Sigmoid colon (tissue), 7 donors: Measurements from ENCODE around the gene STXBP4. TPM values are rescaled to one million over a fixed set of nuclear protein-coding genes. Genes with fewer than 3 reads are reported as not detected.

Source experiments
- DNase-seq: peaks from one replicate; pipeline ENCODE4 v3.0.0-alpha.2; 2019
- H3K27ac ChIP-seq, 4 donors: fragments of 200-600 bp; sonication (generic); one replicate each; pipeline ENCODE4 v1.5.1; 2016 to 2019; ENCODE audit warnings: mild to moderate bottlenecking in 1 of 4
- H3K27me3 ChIP-seq, 3 donors: fragments of 200-600 bp; sonication (generic); one replicate each; pipeline ENCODE4 v1.5.1; 2019; ENCODE audit warnings: mild to moderate bottlenecking in 1 of 3
- H3K36me3 ChIP-seq, 4 donors: fragments of 200-600 bp; sonication (generic); one replicate each; pipeline ENCODE4 v1.5.1; 2016 to 2019
- H3K4me1 ChIP-seq, 4 donors: fragments of 200-600 bp; sonication (generic); one replicate each; pipeline ENCODE4 v1.5.1; 2017 to 2019
- H3K4me3 ChIP-seq, 4 donors: fragments of 200-600 bp; sonication (generic); one replicate each; pipeline ENCODE4 v1.5.1; 2017 to 2019; ENCODE audit warnings: mild to moderate bottlenecking in 2 of 4, moderate library complexity in 1 of 4
- H3K9me3 ChIP-seq, 4 donors: fragments of 200-600 bp in 3 of 4; sonication (generic) in 3 of 4; one replicate each; pipeline versions ENCODE4 v1.5.1 to v1.6.1; 2013 to 2019
- CTCF ChIP-seq, 4 experiments: fragments of 450-650 bp in 3 of 4; fragments of 200-600 bp in 1 of 4; IDR thresholded peaks; one replicate each; pipeline ENCODE4 v1.5.1; 2016 to 2019; ENCODE audit warnings: antibody characterized with exemption in 4 of 4, mild to moderate bottlenecking in 3 of 4, moderate library complexity in 2 of 4
- EP300 ChIP-seq, 4 donors: sonication (generic); formaldehyde crosslinking; IDR thresholded peaks; one replicate each; pipeline ENCODE4 v1.6.1; 2017; ENCODE audit warnings: antibody characterized with exemption in 4 of 4
- POLR2A ChIP-seq, 2 donors: fragments of 450-650 bp; IDR thresholded peaks; one replicate each; pipeline ENCODE4 v1.6.1; 2016; ENCODE audit warnings: antibody characterized with exemption in 2 of 2, mild to moderate bottlenecking in 2 of 2, moderate library complexity in 2 of 2
- POLR2AphosphoS5 ChIP-seq, 4 donors: sonication (generic); formaldehyde crosslinking; IDR thresholded peaks; one replicate each; pipeline ENCODE4 v1.6.1; 2017; ENCODE audit warnings: antibody characterized with exemption in 4 of 4
- WGBS, 2 donors: extraction: QIAGEN DNeasy Blood & Tissue Kit; methylation state at CpG; one replicate each; pipeline ENCODE4 v1.1.7; 2013; 5-methylcytosine and 5-hydroxymethylcytosine counted together
- intact Hi-C: fragments of 100-400 bp; cut with DNase I; formaldehyde crosslinking; loops from one replicate; pipeline ENCODE4 v1.15.1; 2023
- polyA plus RNA-seq, 3 donors: library from polyadenylated mRNA; stranded (reverse); fragments of 200-250 nt; gene quantifications; one replicate each; pipeline ENCODE4 v1.2.3, GENCODE V29; 2013
- total RNA-seq, 4 donors: library from RNA; depleted of rRNA; stranded (reverse); fragments of >200 nt; gene quantifications; one replicate each; pipeline ENCODE4 v1.1.0, GENCODE V29; 2016
- donor health status: healthy with polysubstance abuse.
- donor health status: Bipolar disorder and iron deficiency.
- donor health status: healthy.

Gene STXBP4
- total and polyA plus RNA-seq, 7 donors, result under 0.01 to 25.2 (median 15.0) TPM

GRCh38 chr17:54937426-54937825 is 31.1 kb upstream of the STXBP4 start:
- Histone ChIP-seq H3K27me3 (no peaks in the 10 kb centered on the region), H3K9me3 (no peaks in the 10 kb centered on the region), H3K27ac (no peak overlapping the region), H3K36me3 (peaks cover 0 to 70% (median 28%) of the 10 kb centered on the region in 4 donors), H3K4me3 (no peak overlapping the region), H3K4me1 (no peaks in the 10 kb centered on the region)
- no peak for TF ChIP-seq EP300 (IDR thresholded peaks at IDR 0.05)
- intact Hi-C loops, result no loop called here
- WGBS, 2 donors, result 93 to 97% methylated on average over 1 of the region's 1 CpG
- DNase-seq, result no peak

GRCh38 chr17:54941285-54941684 is 27.3 kb upstream of the STXBP4 start:
- Histone ChIP-seq H3K4me1 (no peaks in the 10 kb centered on the region), H3K9me3 (no peaks in the 10 kb centered on the region), H3K27ac (no peak overlapping the region), H3K36me3 (peaks cover 0 to 38% (median 15%) of the 10 kb centered on the region in 4 donors), H3K27me3 (no peaks in the 10 kb centered on the region), H3K4me3 (no peak overlapping the region)
- TF ChIP-seq CTCF (IDR thresholded peaks at IDR 0.05), result no peak
- no peak for TF ChIP-seq EP300 (IDR thresholded peaks at IDR 0.05)
- TF ChIP-seq POLR2A (IDR thresholded peaks at IDR 0.05), result no peak
- no peak for TF ChIP-seq POLR2AphosphoS5 (IDR thresholded peaks at IDR 0.05)
- no peak for DNase-seq
- 89 to 91% methylated on average over 1 of the region's 1 CpG for WGBS, 2 donors
- intact Hi-C loops, result no loop called here

- intact Hi-C loops, result no loop called here
Measured at GRCh38 chr17:54944796-54945195, 23.8 kb upstream of the STXBP4 start.

GRCh38 chr17:54945231-54945630 is 23.3 kb upstream of the STXBP4 start:
- Histone ChIP-seq H3K36me3 (peaks cover 0 to 4% (median 0%) of the 10 kb centered on the region in 4 donors), H3K27ac (no peak overlapping the region), H3K27me3 (no peaks in the 10 kb centered on the region), H3K4me1 (no peaks in the 10 kb centered on the region), H3K9me3 (no peaks in the 10 kb centered on the region), H3K4me3 (no peak overlapping the region)
- TF ChIP-seq EP300 (IDR thresholded peaks at IDR 0.05) (no peak), CTCF (IDR thresholded peaks at IDR 0.05) (no peak), POLR2AphosphoS5 (IDR thresholded peaks at IDR 0.05) (no peak), POLR2A (IDR thresholded peaks at IDR 0.05) (no peak)
- intact Hi-C loops, result no loop called here
- DNase-seq, result no peak
- WGBS, 2 donors, result 42 to 81% methylated on average over 1 of the region's 1 CpG

More at GRCh38 chr17:54944796-54945195, 23.8 kb upstream of the STXBP4 start:
- 47 to 79% methylated on average over 1 of the region's 1 CpG for WGBS, 2 donors
- no peaks in the 10 kb centered on the region for H3K4me1 ChIP-seq
- no peak for TF ChIP-seq CTCF (IDR thresholded peaks at IDR 0.05)
- no peak for TF ChIP-seq EP300 (IDR thresholded peaks at IDR 0.05)
- TF ChIP-seq POLR2A (IDR thresholded peaks at IDR 0.05), result no peak
- TF ChIP-seq POLR2AphosphoS5 (IDR thresholded peaks at IDR 0.05), result no peak
- no peak overlapping the region for H3K27ac ChIP-seq
- H3K36me3 ChIP-seq, result peaks cover 0 to 7% (median 1%) of the 10 kb centered on the region in 4 donors
- H3K9me3 ChIP-seq, result no peaks in the 10 kb centered on the region
- DNase-seq, result no peak
- H3K4me3 ChIP-seq, result no peak overlapping the region
- no peaks in the 10 kb centered on the region for H3K27me3 ChIP-seq

GRCh38 chr17:54945671-54946070 is 22.9 kb upstream of the STXBP4 start:
- H3K27me3 ChIP-seq, result no peaks in the 10 kb centered on the region
- no peaks in the 10 kb centered on the region for H3K36me3 ChIP-seq
- no peaks in the 10 kb centered on the region for H3K4me1 ChIP-seq
- 90 to 94% methylated on average over 1 of the region's 1 CpG for WGBS, 2 donors
- H3K4me3 ChIP-seq, result no peak overlapping the region
- no peaks in the 10 kb centered on the region for H3K9me3 ChIP-seq
- H3K27ac ChIP-seq, result no peak overlapping the region
- intact Hi-C loops, result no loop called here
- no peak for TF ChIP-seq POLR2AphosphoS5 (IDR thresholded peaks at IDR 0.05)
- TF ChIP-seq EP300 (IDR thresholded peaks at IDR 0.05), result no peak
- TF ChIP-seq POLR2A (IDR thresholded peaks at IDR 0.05), result no peak
- no peak for TF ChIP-seq CTCF (IDR thresholded peaks at IDR 0.05)
- no peak for DNase-seq
